Keratinocyte (primary cell): Measurements from ENCODE around the gene CWC27. TPM values are rescaled to one million over a fixed set of nuclear protein-coding genes. Genes with fewer than 3 reads are reported as not detected.

Experiments used
- DNase-seq: peaks from one replicate; pipeline ENCODE4 v3.0.0-alpha.2; 2011; ENCODE audit warnings: low read depth, missing footprints, low spot score
- FAIRE-seq: peaks from 2 replicates; lab custom pipeline; 2011; peaks lifted over from hg19 to GRCh38; lab: Jason Lieb, UNC
- H2AFZ ChIP-seq: 2 replicates; pipeline ENCODE4 v1.6.0; 2012; ENCODE audit warnings: low read length, control low read depth, inconsistent platforms; ENCODE audit not compliant: control insufficient read depth
- H3K27ac ChIP-seq: 2 replicates; pipeline ENCODE4 v1.5.1; 2011; ENCODE audit warnings: low read length; ENCODE audit not compliant: control insufficient read depth, insufficient read depth
- H3K27me3 ChIP-seq: 3 replicates; pipeline ENCODE4 v1.6.0; 2011; ENCODE audit warnings: low read length; ENCODE audit not compliant: control insufficient read depth, insufficient read depth; ENCODE audit errors: extremely low read depth
- H3K36me3 ChIP-seq, 2 experiments: 2 replicates in 1 of 2; 3 replicates in 1 of 2; pipeline ENCODE4 v1.5.1; 2011; ENCODE audit warnings: low read length in 2 of 2, mild to moderate bottlenecking in 1 of 2; ENCODE audit not compliant: control insufficient read depth in 2 of 2, insufficient read depth in 2 of 2; ENCODE audit errors: extremely low read depth in 1 of 2
- H3K4me1 ChIP-seq: 3 replicates; pipeline ENCODE4 v1.5.1; 2011; ENCODE audit warnings: low read length; ENCODE audit not compliant: control insufficient read depth, insufficient read depth; ENCODE audit errors: extremely low read depth
- H3K4me2 ChIP-seq: 3 replicates; pipeline ENCODE4 v1.6.0; 2011; ENCODE audit warnings: low read depth, low read length; ENCODE audit not compliant: control insufficient read depth, insufficient read depth; ENCODE audit errors: extremely low read depth
- H3K4me3 ChIP-seq, 3 experiments: fragments of 200-600 bp in 1 of 3; sonication (generic) in 1 of 3; 2 replicates in 2 of 3; 3 replicates in 1 of 3; pipeline ENCODE4 v1.5.1; 2011 to 2016; ENCODE audit warnings: low read length in 3 of 3, mild to moderate bottlenecking in 3 of 3, control low read depth in 2 of 3, inconsistent platforms in 1 of 3, low read depth in 1 of 3, mixed read lengths in 1 of 3, mixed run types in 1 of 3, moderate library complexity in 1 of 3; ENCODE audit not compliant: control insufficient read depth in 2 of 3, insufficient read depth in 2 of 3; ENCODE audit errors: extremely low read depth in 1 of 3
- H3K79me2 ChIP-seq: 2 replicates; pipeline ENCODE4 v1.6.0; 2012; ENCODE audit warnings: low read length; ENCODE audit not compliant: control insufficient read depth, insufficient read depth
- H3K9ac ChIP-seq: 3 replicates; pipeline ENCODE4 v1.6.0; 2011; ENCODE audit warnings: low read length; ENCODE audit not compliant: control insufficient read depth, insufficient read depth; ENCODE audit errors: extremely low read depth
- H3K9me1 ChIP-seq: 3 replicates; pipeline ENCODE4 v1.6.0; 2011; ENCODE audit warnings: low read length; ENCODE audit not compliant: control insufficient read depth, insufficient read depth; ENCODE audit errors: extremely low read depth
- H3K9me3 ChIP-seq: 2 replicates; pipeline ENCODE4 v1.5.1; 2012; ENCODE audit warnings: low read depth, low read length; ENCODE audit not compliant: control insufficient read depth
- H4K20me1 ChIP-seq: 3 replicates; pipeline ENCODE4 v1.6.0; 2011; ENCODE audit warnings: low read length; ENCODE audit not compliant: control insufficient read depth, insufficient read depth; ENCODE audit errors: extremely low read depth
- EZH2 ChIP-seq: IDR thresholded peaks from one replicate; pipeline ENCODE4 v1.6.1; 2012; ENCODE audit warnings: inconsistent platforms, mild to moderate bottlenecking, low read length, moderate library complexity
- dilution Hi-C: fragments of 300-500 bp; cut with MboI; formaldehyde crosslinking; loops from one replicate; pipeline ENCODE4 v1.7.0; 2020; ENCODE audit warnings: low sequenced_read_pairs; ENCODE audit not compliant: extremely low pct_ligation_motif_present
- polyA plus RNA-seq, 5 experiments: library from polyadenylated mRNA; depleted of rRNA in 3 of 5; stranded (reverse) in 3 of 5; stranded (forward) in 1 of 5; unstranded in 1 of 5; fragments of >200 nt; gene quantifications; 1 replicate in 1 of 5; 2 replicates in 3 of 5; 3 replicates in 1 of 5; pipeline versions ENCODE4 v1.2.1 to v1.2.3, GENCODE V29; 2011 to 2012; ENCODE audit warnings: missing spikeins in 2 of 5, low read depth in 1 of 5, low replicate concordance in 1 of 5
- TF ChIP-seq, protein P1 (sequence below), 3 experiments: IDR thresholded peaks in 1 of 3; conservative IDR thresholded peaks in 1 of 3; optimal IDR thresholded peaks in 1 of 3; 2 replicates in 2 of 3; 3 replicates in 1 of 3; pipeline versions ENCODE3 to v1.5.1; 2011; ENCODE audit warnings: low read length in 3 of 3, mild to moderate bottlenecking in 3 of 3, moderate library complexity in 2 of 3, control low read depth in 1 of 3, inconsistent platforms in 1 of 3; ENCODE audit not compliant: insufficient read depth in 2 of 3; ENCODE audit errors: extremely low read depth in 1 of 3

Gene CWC27
- polyA plus RNA-seq, 1 donor (not counting 4 experiments of a cell fraction or from before 2014, with no cell fraction given), result 31.8 TPM

DNA sequence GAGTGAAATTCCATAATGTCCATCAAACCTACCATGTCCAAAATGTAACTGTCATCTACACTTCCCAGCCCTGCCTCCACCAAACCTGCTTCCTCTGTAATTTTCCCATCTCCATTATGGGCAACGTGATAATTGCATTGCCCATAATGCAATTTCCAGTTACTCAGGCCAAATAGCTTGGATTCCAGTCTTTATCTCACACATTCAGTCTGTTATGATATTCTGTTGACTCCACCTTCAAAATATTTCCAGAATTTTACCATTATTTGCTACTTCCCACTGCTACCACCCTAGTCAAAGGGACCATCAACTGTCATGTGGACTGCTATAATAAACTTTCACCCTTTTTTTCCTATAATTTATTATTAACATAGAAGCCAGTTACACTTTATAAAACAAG lies 256.0 kb downstream of the CWC27 start:
- H4K20me1 ChIP-seq, result no peaks in the 10 kb centered on the region
- no peaks in the 10 kb centered on the region for H3K9me3 ChIP-seq
- no peak overlapping the region for H3K27ac ChIP-seq
- H3K9ac ChIP-seq, result no peak overlapping the region
- H3K9me1 ChIP-seq, result no peaks in the 10 kb centered on the region
- H3K27me3 ChIP-seq, result no peaks in the 10 kb centered on the region
- H3K4me2 ChIP-seq, result no peak overlapping the region
- TF ChIP-seq EZH2, result no peak
- TF ChIP-seq, protein P1, sequence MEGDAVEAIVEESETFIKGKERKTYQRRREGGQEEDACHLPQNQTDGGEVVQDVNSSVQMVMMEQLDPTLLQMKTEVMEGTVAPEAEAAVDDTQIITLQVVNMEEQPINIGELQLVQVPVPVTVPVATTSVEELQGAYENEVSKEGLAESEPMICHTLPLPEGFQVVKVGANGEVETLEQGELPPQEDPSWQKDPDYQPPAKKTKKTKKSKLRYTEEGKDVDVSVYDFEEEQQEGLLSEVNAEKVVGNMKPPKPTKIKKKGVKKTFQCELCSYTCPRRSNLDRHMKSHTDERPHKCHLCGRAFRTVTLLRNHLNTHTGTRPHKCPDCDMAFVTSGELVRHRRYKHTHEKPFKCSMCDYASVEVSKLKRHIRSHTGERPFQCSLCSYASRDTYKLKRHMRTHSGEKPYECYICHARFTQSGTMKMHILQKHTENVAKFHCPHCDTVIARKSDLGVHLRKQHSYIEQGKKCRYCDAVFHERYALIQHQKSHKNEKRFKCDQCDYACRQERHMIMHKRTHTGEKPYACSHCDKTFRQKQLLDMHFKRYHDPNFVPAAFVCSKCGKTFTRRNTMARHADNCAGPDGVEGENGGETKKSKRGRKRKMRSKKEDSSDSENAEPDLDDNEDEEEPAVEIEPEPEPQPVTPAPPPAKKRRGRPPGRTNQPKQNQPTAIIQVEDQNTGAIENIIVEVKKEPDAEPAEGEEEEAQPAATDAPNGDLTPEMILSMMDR (optimal IDR thresholded peaks at IDR 0.05 in 1 of 3, IDR thresholded peaks at IDR 0.05 in 1 of 3, conservative IDR thresholded peaks at IDR 0.05 in 1 of 3; ENCODE audit: extremely low read depth in 1 of 3, insufficient read depth in 2 of 3, low read length in 3 of 3), result no peak
- H3K79me2 ChIP-seq, result no peaks in the 10 kb centered on the region
- no peak overlapping the region for H2AFZ ChIP-seq
- H3K4me3 ChIP-seq, result no peak overlapping the region
- no peaks in the 10 kb centered on the region for H3K36me3 ChIP-seq
- FAIRE-seq (no peak), DNase-seq (no peak)
- peaks cover 7% of the 10 kb centered on the region for H3K4me1 ChIP-seq
- dilution Hi-C loops, result no loop called here

DNA sequence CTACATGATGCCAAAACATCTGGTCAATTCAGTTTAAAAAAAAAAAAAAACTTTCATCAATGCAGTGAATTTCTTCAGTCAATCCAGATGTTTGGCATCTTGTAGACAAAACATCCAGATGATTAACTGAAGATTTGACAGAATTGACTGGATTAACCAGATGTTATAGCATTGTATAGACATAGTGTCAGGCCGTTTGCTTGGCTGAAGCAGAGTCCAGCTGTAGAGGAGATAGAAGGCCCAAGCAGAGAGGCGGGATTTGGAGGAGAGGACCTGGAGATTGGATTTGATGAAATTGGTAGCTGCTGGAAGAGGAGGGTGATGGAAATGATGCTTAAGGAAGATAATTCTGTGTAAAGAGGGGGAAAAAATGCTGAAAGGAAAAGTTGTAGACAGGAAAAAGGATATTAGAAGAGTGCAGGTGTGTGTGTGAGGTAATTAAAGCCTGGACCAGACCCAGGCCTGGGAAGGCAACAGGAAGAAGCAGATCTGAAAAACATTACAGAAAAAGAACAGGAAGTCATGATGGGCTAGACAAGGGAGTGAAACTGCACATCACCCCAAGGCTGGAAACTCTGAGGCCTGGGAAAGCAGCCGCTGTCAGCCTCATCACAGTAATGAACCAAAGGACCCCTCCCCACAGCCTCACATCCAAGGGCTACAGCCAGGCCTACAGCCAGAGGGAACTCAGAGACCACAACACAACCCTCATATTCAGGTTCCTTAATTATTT lies 258.3 kb downstream of the CWC27 start:
- Histone ChIP-seq H3K9ac (no peak overlapping the region), H3K27ac (no peak overlapping the region), H3K36me3 (no peaks in the 10 kb centered on the region), H3K4me3 (no peak overlapping the region), H2AFZ (peak overlapping the region; percentile 39), H3K9me1 (no peaks in the 10 kb centered on the region), H3K27me3 (no peaks in the 10 kb centered on the region), H3K9me3 (no peaks in the 10 kb centered on the region), H3K79me2 (no peaks in the 10 kb centered on the region), H3K4me2 (no peak overlapping the region), H4K20me1 (no peaks in the 10 kb centered on the region), H3K4me1 (no peaks in the 10 kb centered on the region)
- FAIRE-seq (no peak), DNase-seq (no peak)
- no peak for TF ChIP-seq EZH2
- TF ChIP-seq, protein P1 (optimal IDR thresholded peaks at IDR 0.05 in 1 of 3, IDR thresholded peaks at IDR 0.05 in 1 of 3, conservative IDR thresholded peaks at IDR 0.05 in 1 of 3; ENCODE audit: extremely low read depth in 1 of 3, insufficient read depth in 2 of 3, low read length in 3 of 3), result no peak
- dilution Hi-C loops, result no loop called here
